Measurements from ENCODE around the gene SLC25A42.
"Not testable (repeated sequence)": the region's sequence is repeated elsewhere in the genome, so short reads cannot be mapped to it uniquely, and the experiment has no call there.

Gene SLC25A42

DNA sequence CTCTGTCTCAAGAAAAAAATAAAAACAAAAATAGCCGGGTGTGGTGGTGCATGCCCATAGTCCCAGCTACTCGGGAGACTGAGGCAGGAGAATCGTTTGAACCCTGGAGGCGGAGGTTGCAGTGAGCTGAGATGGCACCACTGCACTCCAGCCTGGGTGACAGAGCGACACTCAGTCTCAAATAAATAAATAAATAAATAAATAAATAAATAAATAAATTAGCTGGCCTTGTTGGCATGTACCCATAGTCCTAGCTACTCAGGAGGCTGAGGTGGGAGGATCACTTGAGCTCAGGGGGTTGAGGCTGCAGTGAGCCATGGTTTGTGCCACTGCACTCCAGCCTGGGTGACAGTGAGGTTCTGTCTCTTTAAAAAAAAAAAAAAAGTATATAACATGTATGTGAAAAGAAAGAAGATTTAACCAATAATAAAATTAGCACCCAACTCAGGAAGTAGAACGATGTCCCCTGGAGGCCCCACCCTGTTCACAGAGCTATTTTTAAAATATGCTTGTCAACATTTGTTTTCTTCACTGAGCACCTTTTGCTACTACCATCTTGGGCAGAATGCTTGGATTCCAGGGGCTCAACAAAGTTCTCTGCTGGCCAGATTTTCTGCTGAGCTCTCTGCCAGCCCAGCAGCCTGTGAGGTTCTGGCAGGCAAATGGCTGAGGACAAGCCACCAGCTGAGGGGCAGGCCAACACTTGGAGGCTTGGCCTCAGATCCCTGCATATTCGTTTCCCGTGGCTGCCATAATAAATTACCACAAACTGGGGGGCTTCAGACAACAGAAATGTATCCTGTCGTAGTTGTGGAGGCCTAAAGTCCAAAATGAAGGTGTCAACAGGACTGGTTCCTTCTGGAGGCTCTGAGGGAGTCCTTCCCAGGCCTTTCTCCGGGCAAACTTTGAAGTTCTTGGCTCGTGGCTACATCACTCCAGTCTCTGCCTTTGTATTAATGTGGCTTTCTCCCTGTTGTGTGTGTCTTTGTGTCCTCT lies 5.2 kb downstream of the SLC25A42 start:
- DNase-seq (ENCODE audit: low read depth in 2 of 2): no peak

DNA sequence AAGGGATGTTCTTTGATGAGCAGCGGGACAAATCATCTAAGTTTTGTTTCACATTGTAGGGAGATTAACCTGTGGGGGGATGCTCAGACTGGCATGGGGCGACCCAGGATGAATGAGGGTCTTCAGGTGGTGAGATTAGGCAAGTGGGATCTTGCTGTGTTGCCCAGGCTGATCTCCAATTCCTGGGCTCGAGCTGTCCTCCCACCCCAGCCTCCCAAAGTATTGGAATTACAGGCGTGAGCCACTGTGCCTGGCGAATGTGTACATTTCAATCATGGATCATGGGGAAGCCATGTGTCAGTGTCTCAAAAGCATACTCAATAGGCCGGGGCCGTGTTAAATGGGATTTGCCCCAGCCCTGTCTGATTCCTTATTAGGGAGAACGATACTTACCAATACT lies 8.1 kb downstream of the SLC25A42 start:
- no peak for DNase-seq (ENCODE audit: low read depth in 2 of 2)

DNA sequence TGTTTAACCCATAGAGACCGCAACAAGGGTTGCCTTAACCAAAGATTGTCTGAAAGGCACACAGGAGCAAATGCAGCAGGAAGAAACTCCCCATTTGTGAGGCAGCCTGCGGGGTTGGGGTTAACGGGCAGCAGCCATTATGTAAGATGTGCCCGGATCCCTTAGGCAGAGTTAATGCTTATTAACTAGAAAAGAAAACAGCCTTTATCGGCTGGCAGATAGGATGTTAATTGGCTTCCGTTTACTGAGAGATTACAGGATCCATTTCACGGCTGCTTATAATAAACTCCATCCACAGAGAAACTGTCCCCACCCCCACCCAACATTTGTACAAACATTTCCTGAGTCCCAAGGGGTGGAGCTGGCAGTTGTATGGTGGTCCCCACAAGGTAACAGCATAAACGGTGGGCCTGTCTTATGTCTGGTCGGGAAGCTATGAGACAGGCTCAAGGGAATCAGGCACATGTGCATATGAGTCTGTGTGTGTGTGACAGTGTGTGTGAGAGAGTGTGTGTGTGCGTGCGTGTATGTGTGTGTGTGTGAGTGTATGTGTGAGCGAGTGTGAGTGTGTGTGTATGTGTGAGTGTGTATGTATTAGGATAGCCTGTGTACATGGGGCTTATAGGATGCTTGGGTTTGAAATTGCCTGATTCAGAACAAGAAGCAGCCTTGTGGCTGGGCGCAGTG lies 10.5 kb downstream of the SLC25A42 start:
- DNase-seq (ENCODE audit: low read depth in 2 of 2): no peak

DNA sequence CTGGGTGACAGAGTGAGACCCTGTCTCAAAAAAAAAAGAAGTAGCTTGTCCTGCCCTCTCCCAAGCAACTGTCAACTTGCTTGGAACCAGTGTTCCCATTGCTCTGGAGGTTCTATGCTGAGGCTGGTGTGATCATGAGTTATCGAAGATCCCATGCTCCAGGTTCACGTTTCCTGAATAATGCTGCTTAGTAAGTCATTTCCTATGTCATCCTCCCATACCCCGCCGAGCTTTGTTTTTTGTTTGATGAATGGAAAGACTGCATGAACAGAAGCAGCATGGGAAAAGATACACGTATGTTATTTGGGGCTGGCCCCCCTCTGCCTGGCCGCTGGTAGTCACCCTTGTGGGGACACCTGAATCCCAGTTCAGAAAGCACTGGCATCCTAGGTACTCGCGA lies 11.3 kb downstream of the SLC25A42 start:
- no peak for DNase-seq (ENCODE audit: low read depth in 2 of 2)

DNA sequence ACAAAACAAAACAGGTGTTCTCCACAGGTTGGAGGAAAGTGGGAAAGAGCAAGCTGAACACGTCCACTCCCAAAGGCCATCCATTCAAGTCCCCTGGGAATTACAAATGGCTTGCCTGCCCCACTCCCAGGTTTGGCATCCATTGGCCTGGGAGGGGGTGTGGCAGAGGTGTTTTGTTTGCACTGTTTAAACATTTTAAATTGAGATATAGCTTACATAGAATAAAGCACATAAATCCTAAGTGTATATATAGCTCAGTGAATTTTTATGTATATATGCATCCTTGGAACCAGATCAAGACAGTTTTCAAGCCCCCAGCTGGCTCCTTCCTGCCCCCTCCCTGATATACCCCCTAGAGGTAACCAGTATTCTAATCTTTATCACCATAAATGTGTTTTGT lies 12.7 kb downstream of the SLC25A42 start:
- DNase-seq (ENCODE audit: low read depth in 2 of 2): no peak

DNA sequence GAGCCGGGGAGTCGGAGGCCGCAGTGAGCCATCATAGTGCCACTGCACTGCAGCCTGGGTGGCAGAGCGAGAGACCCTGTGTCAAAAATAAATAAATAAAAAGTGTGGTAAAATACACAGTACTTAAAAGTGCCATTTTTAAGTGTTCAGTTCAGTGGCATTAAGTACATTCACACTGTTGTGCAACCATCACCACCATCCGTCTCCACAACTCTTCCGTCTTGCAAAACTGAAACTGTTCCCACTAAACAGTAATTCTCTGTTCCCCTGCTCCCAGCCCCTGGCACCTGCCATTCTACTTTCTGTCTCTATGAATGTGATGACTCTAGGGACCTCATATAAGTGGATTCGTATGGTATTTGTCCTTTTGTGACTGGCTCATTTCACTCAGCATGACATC lies 13.3 kb downstream of the SLC25A42 start:
- no peak for DNase-seq (ENCODE audit: low read depth in 2 of 2)

DNA sequence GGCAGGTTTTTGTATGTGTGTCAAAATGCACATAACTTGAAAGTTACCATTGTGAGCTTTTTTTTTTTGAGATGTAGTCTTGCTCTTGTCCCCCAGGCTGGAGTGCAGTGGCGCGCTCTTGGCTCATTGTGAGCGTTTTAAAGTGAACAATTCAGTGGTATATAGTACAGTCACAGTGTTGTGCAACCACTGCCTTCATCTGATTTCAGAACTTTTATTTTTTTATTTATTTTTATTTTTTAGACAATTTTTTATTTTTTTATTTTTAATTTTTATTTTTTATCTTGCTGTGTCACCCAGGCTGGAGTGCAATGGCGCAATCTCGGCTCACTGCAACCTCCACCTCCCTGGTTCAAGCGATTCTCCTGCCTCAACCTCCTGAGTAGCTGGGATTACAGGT lies 15.0 kb downstream of the SLC25A42 start:
- DNase-seq (ENCODE audit: low read depth in 2 of 2): no peak

DNA sequence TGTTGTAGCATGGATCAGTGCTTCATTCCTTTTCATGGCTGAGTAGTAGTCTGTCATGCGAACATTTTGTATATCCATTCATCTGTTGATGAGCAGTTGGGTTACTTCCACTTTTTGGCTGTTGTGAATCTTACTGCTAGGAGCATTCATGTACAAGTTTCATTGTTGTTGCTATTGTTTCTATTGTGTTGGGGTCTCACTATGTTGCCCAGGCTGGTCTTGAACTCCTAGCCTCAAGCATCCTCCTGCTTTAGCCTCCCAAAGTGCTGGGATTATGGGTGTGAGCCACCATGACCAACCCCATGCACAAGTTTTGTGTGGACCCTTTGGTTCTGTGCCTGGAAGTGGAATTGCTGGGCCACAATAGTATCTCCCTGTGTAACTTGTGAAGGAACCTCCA lies 15.8 kb downstream of the SLC25A42 start:
- no peak for DNase-seq (ENCODE audit: low read depth in 2 of 2)

DNA sequence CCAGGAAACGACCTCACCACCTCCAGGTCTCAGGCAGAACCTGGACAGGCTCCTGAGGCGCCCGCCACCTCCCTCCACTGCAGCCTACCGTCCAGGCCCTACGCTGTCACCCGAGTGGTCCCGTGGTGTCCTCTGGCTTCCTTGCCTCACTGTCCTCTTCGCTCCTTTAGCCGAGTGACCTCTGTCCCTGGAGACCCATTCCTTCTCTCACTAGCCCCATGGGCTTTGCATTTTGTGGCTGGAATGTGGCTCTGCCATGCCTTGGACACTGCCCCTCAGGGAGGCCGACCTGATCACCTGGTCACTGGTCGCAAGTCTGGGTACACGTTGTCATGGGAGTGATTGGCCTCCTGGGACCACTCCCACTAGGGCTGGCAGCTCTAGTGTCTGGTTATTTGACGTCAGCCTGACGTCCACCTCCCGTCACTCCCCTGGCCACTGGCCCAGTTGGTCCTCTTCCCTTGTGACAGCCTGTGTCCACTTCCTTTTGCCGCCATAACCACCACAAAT lies 17.9 kb downstream of the SLC25A42 start:
- no peak for DNase-seq (ENCODE audit: low read depth in 2 of 2)

DNA sequence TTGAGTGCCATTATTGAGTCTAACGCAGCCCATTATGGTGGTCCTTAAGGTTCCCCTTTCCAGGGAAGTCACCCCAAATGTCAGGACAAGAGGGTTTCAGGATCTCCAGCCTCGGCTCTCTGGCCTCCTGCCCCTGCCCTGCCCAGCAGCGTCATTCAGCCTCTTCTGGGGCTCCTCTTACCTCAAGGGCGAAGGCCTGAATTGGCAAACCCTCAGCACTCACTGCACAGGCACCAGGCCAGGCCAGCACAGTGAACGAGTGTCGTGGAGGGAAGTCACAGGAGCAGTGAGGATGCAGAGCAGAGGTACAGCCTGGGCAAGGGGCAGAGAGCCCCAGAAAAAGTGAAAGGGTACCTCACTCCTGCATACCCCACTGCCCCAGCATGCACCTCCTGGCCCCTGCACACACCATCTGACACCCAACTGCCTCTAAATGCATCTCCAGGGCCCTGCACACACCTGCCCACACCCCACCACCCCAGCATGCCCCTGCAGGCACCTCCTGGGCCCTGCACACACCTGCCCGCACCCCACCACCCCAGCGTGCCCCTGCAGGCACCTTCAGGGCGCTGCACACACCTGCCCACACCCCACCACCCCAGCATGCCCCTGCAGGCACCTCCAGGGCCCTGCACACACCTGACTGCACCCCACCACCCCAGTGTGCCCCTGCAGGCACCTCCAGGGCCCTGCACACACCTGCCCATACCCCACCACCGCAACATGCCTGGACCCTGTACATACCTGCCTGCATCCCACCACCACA lies 19.8 kb downstream of the SLC25A42 start:
- DNase-seq (ENCODE audit: low read depth in 2 of 2): no peak

DNA sequence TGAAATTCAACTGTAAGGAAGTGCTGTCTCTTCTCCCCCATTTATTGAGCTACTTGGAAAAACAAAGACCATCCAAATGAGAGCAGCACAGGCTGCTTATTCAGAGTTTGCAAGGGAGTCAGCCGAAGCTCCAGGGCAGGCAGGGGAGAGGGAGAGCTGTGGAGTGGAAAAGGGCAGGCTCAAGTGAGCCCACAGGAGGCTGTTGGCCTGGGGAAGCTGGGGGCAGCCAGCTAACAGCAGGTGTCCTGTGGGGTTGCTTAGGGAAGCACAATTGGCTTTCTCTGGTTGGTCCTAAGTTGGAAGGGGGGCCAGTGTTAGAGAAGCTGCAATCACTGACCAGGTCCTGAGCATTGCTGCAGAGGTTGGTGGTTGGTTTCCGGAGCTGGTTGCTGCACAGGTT lies 23.9 kb downstream of the SLC25A42 start:
- no peak for DNase-seq (ENCODE audit: low read depth in 2 of 2)

DNA sequence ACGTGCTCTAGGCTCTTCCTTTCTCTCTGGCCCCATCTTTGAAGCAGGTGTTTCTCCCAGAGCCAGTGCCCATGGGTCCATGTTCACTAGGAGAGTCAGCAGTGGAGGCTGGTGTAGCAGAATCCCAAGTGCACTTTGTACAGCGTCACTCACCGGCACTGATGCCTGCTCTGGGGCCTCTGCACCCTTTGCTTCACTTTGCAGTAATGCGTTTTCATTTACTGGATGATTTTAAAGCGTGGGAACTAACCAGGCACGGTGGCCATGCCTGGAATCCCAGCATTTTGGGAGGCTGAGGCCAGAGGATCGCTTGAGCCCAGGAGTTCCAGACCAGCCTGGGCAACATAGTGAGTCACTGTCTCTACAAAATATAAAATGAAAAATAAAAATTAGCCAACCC lies 30.7 kb downstream of the SLC25A42 start:
- DNase-seq (ENCODE audit: low read depth in 2 of 2): no peak

DNA sequence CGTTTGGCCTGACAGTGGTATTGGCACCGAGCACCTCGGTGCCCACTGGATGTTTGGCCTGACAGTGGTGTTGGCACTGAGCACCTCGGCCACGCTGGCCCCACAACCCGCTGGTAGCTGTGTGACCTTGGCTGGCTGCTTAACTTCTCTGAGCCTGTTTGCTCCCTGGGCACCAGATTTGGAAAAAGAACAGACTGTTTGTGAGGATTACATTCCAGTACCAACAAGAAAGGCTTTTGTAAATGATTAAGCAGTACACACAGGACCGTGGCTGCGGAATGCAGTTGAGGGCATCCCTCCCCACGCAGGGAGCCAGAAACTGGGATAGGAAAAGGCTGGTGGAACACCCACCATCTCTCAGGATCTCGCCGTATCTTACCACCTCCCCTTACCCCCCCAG lies 31.9 kb downstream of the SLC25A42 start:
- DNase-seq (ENCODE audit: low read depth in 2 of 2): no peak

DNA sequence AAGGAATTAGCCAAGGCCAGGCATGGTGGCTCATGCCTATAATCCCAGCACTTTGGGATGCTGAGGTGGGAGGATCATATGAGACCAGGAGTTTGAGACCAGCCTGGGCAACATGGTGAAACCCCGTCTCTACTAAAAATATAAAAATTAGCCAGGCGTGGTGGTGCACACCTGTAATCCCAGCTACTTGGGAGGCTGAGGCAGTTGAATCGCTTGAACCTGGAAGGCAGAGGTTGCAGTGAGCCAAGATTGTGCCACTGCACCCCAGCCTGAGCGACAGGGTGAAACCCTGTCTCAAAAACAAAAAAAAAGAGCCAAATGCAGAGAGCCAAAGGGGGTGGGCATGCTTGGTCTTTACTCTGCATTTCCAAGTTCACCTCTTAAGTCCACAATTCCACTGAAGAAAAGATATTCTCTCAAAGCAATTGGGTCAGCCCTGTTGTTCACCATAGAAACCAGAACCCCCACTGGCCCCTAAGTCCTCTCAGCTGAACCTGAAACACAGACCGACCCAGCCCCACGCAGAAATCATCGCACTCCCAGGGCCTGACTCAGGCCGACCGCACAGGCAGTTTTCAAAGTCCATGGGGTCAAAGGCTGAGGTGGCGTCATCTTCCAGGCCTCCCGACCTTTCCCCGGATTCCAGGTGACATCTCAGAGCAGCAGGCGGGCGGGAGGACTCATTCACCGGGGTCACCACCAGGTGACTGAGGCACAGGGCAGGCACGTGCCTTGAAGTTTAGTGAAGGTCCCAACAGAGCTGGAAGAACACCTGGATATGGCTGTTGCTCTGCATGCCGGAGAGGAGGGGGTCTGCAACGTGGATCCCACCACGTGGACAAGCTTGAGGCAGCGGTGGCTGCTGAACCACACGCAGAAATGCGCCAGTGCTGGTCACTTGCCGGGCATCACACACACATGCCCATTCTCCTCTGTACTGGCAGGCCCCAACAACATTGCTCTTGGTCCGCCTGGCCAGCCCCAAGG lies 33.1 kb downstream of the SLC25A42 start:
- DNase-seq (ENCODE audit: low read depth in 2 of 2): no peak

DNA sequence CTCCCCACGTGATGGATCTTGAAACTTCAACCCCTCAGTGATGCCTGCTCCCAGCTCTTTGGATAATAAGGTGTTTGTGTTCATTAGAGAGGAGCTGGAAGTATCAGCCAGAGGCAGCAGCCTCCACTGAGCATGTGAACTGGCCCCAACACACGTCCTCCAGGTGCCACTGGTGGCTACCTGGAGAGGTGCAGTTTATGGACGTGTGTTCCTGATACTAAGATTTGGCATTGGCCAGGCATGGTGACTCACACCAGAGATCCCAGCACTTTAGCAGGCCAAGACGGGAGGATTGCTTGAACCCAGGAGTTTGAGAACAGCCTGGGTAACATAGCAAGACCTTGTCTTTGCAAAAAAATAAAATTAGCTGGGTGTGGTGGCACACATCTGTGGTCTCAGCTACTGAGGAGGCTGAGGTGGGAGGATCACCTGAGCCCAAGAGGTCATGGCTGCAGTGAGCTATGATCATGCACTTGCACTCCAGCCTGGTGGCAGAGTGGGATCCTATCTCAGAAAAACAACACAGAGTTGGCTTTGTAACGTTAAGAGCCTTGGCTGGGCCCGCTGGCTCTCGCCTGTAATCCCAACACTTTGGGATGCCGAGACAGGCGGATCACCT lies 34.4 kb downstream of the SLC25A42 start:
- DNase-seq (ENCODE audit: low read depth in 2 of 2): no peak

DNA sequence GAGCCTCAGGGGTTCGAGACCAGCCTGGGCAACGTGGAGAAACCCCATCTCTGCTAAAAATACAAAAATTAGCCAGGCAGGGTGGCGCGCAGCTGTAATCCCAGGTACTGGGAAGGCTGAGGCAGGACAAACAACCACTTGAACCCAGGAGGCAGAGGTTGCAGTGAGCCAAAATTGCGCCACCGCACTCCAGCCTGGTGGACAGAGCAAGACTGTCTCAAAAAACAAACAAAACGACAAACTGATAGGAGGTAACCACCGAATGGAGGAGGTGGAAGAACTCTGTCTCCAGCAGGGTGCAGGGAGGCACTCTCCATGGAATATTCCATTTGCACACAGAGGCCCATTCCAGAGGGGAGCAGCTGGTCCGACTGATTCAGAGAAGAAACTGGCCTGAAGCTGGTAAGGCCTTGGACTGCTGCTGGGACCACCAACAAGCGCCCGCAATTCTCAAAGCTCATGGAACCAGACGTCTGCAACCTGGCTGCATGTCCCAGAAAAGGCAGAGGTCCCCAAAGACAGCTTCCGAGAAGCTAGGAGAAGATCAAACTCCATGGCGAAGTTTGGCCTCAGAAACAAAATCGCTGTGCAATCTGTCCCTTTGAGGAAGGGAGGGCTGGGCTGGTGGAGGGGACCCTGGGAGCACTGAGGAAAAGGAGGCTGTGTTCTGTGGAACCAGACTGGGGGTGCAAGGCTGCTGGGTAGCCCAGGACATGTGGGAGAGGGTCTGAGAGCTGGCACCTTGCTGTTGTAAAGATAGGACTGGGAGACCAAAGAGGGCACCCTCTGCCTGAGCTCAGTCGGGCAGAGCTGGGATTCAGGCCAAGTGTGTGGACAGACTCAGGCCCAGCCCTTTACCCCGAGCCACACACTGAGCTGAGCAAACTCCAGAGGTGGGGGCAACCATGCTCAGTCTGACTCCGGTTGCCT lies 35.2 kb downstream of the SLC25A42 start:
- DNase-seq (ENCODE audit: low read depth in 2 of 2): no peak

DNA sequence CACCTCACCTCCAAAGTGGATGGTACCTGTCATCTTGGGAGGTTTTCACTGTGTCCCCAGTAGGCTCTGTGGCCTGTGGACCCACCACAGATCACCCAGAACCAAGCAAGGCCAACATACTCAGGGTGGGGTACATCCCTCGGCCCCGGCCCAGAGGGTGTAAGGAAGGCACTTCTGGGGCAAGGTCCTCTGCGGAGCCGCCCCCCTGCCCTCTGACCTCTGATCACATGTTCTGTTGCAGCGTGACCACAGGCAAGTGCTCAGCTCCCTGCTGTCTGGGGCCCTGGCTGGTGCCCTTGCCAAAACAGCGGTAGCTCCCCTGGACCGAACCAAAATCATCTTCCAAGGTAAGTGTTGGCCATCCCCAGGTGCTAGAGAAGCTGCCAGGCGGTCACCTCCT lies 37.7 kb downstream of the SLC25A42 start:
- no peak for DNase-seq (ENCODE audit: low read depth in 2 of 2)

DNA sequence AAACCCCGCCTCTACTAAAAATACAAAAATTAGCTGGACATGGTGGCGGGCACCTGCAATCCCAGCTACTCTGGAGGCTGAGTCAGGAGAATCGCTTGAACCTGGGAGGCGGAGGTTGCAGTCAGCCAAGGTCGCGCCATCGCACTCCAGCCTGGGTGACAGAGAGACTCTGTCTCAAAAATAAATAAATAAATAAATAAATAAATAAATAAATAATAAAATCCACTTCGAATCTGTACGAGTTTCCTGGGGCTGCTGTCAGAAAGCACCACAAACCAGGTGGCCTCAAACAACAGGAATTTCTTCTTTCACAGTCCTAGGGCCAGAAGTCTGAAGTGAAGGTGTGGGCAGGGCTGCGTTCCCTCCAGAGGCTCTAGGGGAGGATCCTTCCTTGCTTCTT lies 38.8 kb downstream of the SLC25A42 start:
- not testable (repeated sequence) for DNase-seq (ENCODE audit: low read depth in 2 of 2)

DNA sequence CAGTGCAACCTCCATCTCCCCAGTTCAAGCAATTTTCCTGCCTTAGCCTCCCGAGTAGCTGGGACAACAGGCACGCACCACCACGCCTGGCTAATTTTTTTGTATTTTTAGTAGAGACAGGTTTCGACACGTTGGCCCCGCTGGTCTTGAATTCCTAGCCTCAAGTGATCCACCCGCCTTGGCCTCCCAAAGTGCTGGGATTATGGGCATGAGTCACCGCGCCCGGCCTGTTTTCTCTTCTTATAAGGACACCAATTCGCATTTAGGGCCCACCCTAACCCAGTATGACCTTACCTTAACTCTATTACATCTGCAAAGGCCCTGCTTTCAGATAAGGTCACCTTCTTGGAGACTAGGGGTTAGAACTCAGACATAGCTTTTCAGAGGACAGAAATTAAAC lies 39.4 kb downstream of the SLC25A42 start:
- no peak for DNase-seq (ENCODE audit: low read depth in 2 of 2)
